ENCODE results near the gene PTRHD1. TPM values are rescaled to one million over a fixed set of nuclear protein-coding genes. Genes with fewer than 3 reads are reported as not detected.

PTRHD1 gene
- total and polyA plus RNA-seq, 11 donors, result 12.6 to 37.1 (median 27.5) TPM

DNA sequence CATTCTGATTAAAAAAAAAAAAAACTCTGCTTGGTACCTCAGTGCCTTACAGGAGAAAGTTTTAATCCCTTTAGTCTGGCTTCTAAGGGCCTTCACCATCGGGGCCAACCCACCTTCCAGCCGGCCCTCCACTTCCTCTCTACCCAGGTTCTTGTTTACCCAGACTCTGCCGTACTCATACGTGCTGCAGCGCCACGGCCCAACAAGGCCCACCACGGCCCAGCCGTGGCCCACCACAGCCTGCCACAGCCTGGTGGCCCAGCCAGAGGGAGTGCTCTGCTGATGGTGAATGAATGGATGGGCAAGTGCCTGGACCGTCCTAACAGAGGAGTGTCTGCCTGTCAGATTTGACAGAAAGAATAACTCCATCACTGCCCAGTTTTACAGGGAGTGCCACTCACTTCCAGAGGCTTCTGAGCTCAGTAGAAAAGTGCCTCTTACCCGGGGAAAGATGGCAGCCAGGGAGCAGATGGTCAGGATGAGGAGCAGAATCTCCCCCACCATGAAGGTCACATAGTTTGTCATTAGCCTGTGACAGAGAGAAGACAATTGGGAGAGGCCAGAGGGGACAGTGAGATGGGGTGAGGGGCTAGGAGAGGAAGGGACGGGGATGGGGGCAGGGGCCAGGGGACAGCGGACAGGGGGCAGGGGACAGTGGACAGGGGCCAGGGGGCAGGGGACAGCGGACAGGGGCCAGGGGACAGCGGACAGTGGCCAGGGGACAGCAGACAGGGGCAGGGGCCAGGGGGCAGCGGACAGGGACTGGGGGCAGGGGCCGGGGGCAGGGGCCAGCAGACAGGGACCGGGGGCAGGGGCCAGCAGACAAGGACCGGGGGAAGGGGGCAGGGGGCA, 38.3 kb upstream of the PTRHD1 start:
- TF ChIP-seq POLR2A (IDR thresholded peaks at IDR 0.05), result no peak
- TF ChIP-seq, protein P1, sequence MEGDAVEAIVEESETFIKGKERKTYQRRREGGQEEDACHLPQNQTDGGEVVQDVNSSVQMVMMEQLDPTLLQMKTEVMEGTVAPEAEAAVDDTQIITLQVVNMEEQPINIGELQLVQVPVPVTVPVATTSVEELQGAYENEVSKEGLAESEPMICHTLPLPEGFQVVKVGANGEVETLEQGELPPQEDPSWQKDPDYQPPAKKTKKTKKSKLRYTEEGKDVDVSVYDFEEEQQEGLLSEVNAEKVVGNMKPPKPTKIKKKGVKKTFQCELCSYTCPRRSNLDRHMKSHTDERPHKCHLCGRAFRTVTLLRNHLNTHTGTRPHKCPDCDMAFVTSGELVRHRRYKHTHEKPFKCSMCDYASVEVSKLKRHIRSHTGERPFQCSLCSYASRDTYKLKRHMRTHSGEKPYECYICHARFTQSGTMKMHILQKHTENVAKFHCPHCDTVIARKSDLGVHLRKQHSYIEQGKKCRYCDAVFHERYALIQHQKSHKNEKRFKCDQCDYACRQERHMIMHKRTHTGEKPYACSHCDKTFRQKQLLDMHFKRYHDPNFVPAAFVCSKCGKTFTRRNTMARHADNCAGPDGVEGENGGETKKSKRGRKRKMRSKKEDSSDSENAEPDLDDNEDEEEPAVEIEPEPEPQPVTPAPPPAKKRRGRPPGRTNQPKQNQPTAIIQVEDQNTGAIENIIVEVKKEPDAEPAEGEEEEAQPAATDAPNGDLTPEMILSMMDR (IDR thresholded peaks at IDR 0.05), result no peak
- Histone ChIP-seq H3K36me3 (peaks cover 0 to 25% (median 3%) of the 10 kb centered on the region in 9 donors), H3K4me1 (peaks cover 0 to 16% (median 11%) of the 10 kb centered on the region in 12 donors), H3K4me3 (no peak overlapping the region), H3K9me3 (no peaks in the 10 kb centered on the region), H3K27ac (no peak overlapping the region), H3K27me3 (no peaks in the 10 kb centered on the region)
- ATAC-seq (no peak), DNase-seq (no peak)
- WGBS, 4 donors, result 78 to 90% (median 86%) methylated on average over 13 to 18 of the region's 18 CpGs
- intact Hi-C loops (cut with DNase I), result no loop called here

DNA sequence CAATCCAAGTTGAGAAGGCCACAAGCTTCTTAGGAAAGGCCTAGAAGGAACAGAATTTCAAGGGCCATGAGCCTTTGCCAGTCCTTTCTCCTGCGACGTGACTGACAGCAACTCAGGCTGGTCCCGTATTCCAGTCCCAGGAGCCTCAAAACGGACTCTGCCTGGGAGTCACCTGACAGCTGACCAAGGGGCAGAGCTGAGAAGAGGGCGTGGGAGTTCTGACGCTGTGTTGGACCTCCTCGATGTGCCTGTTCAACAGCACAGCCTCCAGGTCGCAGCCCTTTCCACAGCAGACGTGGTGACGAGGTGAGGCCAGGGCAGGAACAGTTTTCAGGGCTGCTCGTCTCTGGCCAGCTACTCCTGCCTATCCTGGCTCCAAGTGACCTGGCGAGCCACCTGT, 37.6 kb upstream of the PTRHD1 start:
- intact Hi-C loops (cut with DNase I), result no loop called here
- ATAC-seq (no peak), DNase-seq (no peak)
- TF ChIP-seq, protein P1 (IDR thresholded peaks at IDR 0.05), result no peak
- TF ChIP-seq POLR2A (IDR thresholded peaks at IDR 0.05), result no peak
- Histone ChIP-seq H3K27me3 (no peaks in the 10 kb centered on the region), H3K4me3 (no peak overlapping the region), H3K36me3 (peaks cover 0 to 22% (median 0%) of the 10 kb centered on the region in 9 donors), H3K4me1 (peaks cover 0 to 16% (median 11%) of the 10 kb centered on the region in 12 donors), H3K27ac (no peak overlapping the region), H3K9me3 (no peaks in the 10 kb centered on the region)
- 87 to 94% (median 92%) methylated on average over 12 of the region's 12 CpGs for WGBS, 4 donors

DNA sequence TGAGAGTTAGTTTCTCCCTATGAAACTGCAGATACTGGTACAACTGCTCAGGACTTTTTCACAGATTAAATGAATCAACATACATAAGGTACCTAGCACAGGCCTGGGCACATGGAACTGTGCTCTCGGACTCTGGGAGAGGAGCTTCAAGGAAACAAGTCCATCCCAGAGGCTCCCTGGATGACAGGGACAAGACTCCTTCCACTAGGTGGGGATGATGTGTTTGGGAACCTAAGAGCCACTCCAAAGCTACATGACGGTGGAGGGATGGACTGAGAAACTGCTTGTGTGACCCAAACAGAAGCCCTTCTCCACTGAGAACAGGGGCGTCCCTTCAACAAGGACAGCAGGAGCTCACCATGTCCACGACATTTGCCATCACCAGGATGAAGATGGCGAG, 37.2 kb upstream of the PTRHD1 start:
- Histone ChIP-seq H3K36me3 (peaks cover 0 to 22% (median 0%) of the 10 kb centered on the region in 9 donors), H3K27me3 (no peaks in the 10 kb centered on the region), H3K27ac (no peak overlapping the region), H3K9me3 (no peaks in the 10 kb centered on the region), H3K4me3 (no peak overlapping the region), H3K4me1 (peaks cover 0 to 16% (median 11%) of the 10 kb centered on the region in 12 donors)
- intact Hi-C loops (cut with DNase I), result no loop called here
- DNase-seq (no peak), ATAC-seq (no peak)
- no peak for TF ChIP-seq POLR2A (IDR thresholded peaks at IDR 0.05)
- TF ChIP-seq, protein P1 (IDR thresholded peaks at IDR 0.05), result peak in 3 of 12 donors; percentile 6 to 27 (median 11)
- 86 to 95% (median 90%) methylated on average over 5 of the region's 5 CpGs for WGBS, 4 donors

DNA sequence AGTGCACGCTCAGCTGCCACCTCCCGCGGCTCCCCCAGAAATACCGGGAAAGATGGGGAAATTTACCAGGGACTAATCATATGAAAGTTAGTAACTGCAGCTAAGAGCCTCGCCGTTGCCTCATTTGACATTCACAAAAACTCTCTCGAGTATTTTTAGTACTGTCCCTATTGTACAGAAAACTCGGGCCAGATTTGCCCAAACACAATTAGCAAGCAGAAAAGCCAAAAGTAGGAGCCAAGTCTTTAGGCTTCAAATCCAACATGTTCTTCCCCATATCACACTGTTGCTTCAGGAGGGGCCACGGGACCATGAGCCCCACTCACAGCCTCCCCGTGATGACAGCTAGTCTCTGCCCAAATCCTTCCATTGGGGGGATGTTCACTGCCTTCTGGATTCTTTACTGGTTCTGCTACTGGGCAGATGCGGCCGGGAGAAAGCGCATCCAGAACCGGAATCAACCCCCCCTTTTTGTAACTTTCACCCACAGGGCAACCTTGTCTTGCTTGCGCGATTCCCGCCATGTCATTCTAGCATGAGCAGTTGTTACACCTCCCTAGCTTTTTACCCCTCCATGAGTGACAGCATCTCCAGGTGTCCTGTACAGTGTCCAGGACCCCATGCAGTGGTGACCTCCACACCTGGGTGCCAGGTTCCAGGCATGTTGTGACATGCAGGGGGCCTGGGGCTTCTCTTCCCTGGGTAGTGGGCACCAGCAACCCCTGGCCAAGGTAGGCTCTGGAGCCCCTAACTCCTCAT, 35.2 kb upstream of the PTRHD1 start:
- DNase-seq (no peak), ATAC-seq (no peak)
- Histone ChIP-seq H3K4me1 (peaks cover 0 to 16% (median 11%) of the 10 kb centered on the region in 12 donors), H3K9me3 (no peaks in the 10 kb centered on the region), H3K36me3 (peaks cover 0 to 15% (median under 1%) of the 10 kb centered on the region in 9 donors), H3K4me3 (no peak overlapping the region), H3K27me3 (no peaks in the 10 kb centered on the region), H3K27ac (no peak overlapping the region)
- 72 to 81% (median 75%) methylated on average over 17 of the region's 17 CpGs for WGBS, 4 donors
- intact Hi-C loops (cut with DNase I), result loop anchor here in 3 of 10 donors (5.0 to 10.0 kb wide), 4 partner anchors 36 to 604 kb away; partner anchors contain the start of genes CENPO (in 1 of the 3) and PTRHD1 (in 1 of the 3)
- no peak for TF ChIP-seq POLR2A (IDR thresholded peaks at IDR 0.05)
